ENCODE data around the gene CCT7.

CCT7 gene

DNA sequence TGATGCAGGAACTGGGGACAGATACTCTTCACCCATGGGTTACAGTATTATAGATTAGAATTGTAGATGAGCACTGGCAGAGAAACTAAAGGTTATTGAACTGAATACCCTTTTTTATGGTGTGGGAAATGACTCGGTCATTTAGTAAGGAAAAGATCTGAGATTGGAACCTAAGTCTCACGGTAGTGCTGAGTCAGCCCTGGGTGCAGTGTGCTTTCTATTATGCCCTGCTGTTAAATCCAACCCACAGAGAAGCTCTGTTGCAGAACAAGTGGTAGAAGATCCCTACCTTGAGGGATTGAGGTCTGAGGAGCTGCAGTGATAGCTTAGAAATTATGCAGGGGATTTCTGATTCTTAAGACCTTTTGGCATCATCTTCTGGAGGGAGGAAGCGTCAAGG, 12.7 kb downstream of the CCT7 start (continued):
- TF ChIP-seq, protein P1, sequence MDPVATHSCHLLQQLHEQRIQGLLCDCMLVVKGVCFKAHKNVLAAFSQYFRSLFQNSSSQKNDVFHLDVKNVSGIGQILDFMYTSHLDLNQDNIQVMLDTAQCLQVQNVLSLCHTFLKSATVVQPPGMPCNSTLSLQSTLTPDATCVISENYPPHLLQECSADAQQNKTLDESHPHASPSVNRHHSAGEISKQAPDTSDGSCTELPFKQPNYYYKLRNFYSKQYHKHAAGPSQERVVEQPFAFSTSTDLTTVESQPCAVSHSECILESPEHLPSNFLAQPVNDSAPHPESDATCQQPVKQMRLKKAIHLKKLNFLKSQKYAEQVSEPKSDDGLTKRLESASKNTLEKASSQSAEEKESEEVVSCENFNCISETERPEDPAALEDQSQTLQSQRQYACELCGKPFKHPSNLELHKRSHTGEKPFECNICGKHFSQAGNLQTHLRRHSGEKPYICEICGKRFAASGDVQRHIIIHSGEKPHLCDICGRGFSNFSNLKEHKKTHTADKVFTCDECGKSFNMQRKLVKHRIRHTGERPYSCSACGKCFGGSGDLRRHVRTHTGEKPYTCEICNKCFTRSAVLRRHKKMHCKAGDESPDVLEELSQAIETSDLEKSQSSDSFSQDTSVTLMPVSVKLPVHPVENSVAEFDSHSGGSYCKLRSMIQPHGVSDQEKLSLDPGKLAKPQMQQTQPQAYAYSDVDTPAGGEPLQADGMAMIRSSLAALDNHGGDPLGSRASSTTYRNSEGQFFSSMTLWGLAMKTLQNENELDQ (tag by site-specific recombination; IDR thresholded peaks at IDR 0.05; ENCODE audit: low read depth), result no peak
- TF ChIP-seq YY2 (tag by site-specific recombination; IDR thresholded peaks at IDR 0.05) (no peak), ZNF544 (tag by site-specific recombination; IDR thresholded peaks at IDR 0.05) (no peak), ZNF341 (tag by site-specific recombination; IDR thresholded peaks at IDR 0.05; ENCODE audit: low read depth) (no peak), ZNF112 (tag by site-specific recombination; IDR thresholded peaks at IDR 0.05) (no peak)
- TF ChIP-seq, protein P2, sequence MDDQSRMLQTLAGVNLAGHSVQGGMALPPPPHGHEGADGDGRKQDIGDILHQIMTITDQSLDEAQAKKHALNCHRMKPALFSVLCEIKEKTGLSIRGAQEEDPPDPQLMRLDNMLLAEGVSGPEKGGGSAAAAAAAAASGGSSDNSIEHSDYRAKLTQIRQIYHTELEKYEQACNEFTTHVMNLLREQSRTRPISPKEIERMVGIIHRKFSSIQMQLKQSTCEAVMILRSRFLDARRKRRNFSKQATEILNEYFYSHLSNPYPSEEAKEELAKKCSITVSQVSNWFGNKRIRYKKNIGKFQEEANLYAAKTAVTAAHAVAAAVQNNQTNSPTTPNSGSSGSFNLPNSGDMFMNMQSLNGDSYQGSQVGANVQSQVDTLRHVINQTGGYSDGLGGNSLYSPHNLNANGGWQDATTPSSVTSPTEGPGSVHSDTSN (CRISPR knock-in tag; IDR thresholded peaks at IDR 0.05), result no peak

DNA sequence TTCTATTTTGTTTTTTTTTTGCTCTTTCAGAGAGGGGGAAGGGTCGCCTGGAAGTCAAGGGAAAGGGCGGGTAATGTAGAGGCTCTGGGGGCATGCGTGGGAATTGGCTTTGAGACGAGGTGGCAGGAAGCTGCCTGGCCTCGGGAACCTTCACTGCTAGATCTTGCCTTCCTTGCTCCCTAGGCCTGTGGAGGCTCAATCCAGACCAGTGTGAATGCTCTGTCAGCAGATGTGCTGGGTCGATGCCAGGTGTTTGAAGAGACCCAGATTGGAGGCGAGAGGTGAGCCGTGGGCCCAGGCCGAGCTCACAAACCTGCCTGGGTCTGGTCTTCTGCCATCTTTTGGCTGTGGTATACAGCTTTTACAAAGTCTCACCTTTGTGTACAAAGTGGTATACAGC, 15.5 kb downstream of the CCT7 start:
- no peak for TF ChIP-seq ZNF600 (tag by site-specific recombination; IDR thresholded peaks at IDR 0.05)
- no peak for TF ChIP-seq ZFHX2 (tag by site-specific recombination; conservative IDR thresholded peaks at IDR 0.05)
- TF ChIP-seq ZNF664 (tag by site-specific recombination; IDR thresholded peaks at IDR 0.05), result no peak
- TF ChIP-seq ZNF529 (tag by site-specific recombination; IDR thresholded peaks at IDR 0.05; ENCODE audit: insufficient replicate concordance), result no peak
- no peak for TF ChIP-seq GLI4 (tag by site-specific recombination; IDR thresholded peaks at IDR 0.05)
- TF ChIP-seq, protein P3, sequence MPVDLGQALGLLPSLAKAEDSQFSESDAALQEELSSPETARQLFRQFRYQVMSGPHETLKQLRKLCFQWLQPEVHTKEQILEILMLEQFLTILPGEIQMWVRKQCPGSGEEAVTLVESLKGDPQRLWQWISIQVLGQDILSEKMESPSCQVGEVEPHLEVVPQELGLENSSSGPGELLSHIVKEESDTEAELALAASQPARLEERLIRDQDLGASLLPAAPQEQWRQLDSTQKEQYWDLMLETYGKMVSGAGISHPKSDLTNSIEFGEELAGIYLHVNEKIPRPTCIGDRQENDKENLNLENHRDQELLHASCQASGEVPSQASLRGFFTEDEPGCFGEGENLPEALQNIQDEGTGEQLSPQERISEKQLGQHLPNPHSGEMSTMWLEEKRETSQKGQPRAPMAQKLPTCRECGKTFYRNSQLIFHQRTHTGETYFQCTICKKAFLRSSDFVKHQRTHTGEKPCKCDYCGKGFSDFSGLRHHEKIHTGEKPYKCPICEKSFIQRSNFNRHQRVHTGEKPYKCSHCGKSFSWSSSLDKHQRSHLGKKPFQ (tag by site-specific recombination; IDR thresholded peaks at IDR 0.05), result no peak
- no peak for TF ChIP-seq ZNF266 (tag by site-specific recombination; IDR thresholded peaks at IDR 0.05; ENCODE audit: low read depth)
- TF ChIP-seq BCL11A (tag by site-specific recombination; IDR thresholded peaks at IDR 0.05; ENCODE audit: low read depth), result no peak
- TF ChIP-seq, protein P4, sequence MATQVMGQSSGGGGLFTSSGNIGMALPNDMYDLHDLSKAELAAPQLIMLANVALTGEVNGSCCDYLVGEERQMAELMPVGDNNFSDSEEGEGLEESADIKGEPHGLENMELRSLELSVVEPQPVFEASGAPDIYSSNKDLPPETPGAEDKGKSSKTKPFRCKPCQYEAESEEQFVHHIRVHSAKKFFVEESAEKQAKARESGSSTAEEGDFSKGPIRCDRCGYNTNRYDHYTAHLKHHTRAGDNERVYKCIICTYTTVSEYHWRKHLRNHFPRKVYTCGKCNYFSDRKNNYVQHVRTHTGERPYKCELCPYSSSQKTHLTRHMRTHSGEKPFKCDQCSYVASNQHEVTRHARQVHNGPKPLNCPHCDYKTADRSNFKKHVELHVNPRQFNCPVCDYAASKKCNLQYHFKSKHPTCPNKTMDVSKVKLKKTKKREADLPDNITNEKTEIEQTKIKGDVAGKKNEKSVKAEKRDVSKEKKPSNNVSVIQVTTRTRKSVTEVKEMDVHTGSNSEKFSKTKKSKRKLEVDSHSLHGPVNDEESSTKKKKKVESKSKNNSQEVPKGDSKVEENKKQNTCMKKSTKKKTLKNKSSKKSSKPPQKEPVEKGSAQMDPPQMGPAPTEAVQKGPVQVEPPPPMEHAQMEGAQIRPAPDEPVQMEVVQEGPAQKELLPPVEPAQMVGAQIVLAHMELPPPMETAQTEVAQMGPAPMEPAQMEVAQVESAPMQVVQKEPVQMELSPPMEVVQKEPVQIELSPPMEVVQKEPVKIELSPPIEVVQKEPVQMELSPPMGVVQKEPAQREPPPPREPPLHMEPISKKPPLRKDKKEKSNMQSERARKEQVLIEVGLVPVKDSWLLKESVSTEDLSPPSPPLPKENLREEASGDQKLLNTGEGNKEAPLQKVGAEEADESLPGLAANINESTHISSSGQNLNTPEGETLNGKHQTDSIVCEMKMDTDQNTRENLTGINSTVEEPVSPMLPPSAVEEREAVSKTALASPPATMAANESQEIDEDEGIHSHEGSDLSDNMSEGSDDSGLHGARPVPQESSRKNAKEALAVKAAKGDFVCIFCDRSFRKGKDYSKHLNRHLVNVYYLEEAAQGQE (tag by site-specific recombination; IDR thresholded peaks at IDR 0.05), result no peak
- TF ChIP-seq ZFP69B (tag by site-specific recombination; IDR thresholded peaks at IDR 0.05), result no peak
- TF ChIP-seq ZNF211 (tag by site-specific recombination; IDR thresholded peaks at IDR 0.05; ENCODE audit: low read depth), result no peak
- TF ChIP-seq, protein P5, sequence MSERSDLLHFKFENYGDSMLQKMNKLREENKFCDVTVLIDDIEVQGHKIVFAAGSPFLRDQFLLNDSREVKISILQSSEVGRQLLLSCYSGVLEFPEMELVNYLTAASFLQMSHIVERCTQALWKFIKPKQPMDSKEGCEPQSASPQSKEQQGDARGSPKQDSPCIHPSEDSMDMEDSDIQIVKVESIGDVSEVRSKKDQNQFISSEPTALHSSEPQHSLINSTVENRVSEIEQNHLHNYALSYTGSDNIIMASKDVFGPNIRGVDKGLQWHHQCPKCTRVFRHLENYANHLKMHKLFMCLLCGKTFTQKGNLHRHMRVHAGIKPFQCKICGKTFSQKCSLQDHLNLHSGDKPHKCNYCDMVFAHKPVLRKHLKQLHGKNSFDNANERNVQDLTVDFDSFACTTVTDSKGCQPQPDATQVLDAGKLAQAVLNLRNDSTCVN (tag by site-specific recombination; optimal IDR thresholded peaks at IDR 0.05), result no peak
- TF ChIP-seq KLF8 (tag by site-specific recombination; IDR thresholded peaks at IDR 0.05), result no peak
- TF ChIP-seq, protein P6, sequence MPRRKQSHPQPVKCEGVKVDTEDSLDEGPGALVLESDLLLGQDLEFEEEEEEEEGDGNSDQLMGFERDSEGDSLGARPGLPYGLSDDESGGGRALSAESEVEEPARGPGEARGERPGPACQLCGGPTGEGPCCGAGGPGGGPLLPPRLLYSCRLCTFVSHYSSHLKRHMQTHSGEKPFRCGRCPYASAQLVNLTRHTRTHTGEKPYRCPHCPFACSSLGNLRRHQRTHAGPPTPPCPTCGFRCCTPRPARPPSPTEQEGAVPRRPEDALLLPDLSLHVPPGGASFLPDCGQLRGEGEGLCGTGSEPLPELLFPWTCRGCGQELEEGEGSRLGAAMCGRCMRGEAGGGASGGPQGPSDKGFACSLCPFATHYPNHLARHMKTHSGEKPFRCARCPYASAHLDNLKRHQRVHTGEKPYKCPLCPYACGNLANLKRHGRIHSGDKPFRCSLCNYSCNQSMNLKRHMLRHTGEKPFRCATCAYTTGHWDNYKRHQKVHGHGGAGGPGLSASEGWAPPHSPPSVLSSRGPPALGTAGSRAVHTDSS (tag by site-specific recombination; IDR thresholded peaks at IDR 0.05), result no peak
- TF ChIP-seq, protein P7, sequence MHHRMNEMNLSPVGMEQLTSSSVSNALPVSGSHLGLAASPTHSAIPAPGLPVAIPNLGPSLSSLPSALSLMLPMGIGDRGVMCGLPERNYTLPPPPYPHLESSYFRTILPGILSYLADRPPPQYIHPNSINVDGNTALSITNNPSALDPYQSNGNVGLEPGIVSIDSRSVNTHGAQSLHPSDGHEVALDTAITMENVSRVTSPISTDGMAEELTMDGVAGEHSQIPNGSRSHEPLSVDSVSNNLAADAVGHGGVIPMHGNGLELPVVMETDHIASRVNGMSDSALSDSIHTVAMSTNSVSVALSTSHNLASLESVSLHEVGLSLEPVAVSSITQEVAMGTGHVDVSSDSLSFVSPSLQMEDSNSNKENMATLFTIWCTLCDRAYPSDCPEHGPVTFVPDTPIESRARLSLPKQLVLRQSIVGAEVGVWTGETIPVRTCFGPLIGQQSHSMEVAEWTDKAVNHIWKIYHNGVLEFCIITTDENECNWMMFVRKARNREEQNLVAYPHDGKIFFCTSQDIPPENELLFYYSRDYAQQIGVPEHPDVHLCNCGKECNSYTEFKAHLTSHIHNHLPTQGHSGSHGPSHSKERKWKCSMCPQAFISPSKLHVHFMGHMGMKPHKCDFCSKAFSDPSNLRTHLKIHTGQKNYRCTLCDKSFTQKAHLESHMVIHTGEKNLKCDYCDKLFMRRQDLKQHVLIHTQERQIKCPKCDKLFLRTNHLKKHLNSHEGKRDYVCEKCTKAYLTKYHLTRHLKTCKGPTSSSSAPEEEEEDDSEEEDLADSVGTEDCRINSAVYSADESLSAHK (tag by site-specific recombination; IDR thresholded peaks at IDR 0.05), result no peak
- Histone ChIP-seq H3K9me3 (ENCODE audit: control insufficient read depth, insufficient read depth, low read depth, low read length) (no peaks in the 10 kb centered on the region), H3K4me3 (ENCODE audit: low read depth, low read length) (no peak overlapping the region), H3K36me3 (ENCODE audit: control insufficient read depth in 2 of 2, insufficient read depth in 1 of 2, low read length in 2 of 2) (peaks cover 69 to 99% of the 10 kb centered on the region in 2 experiments), H3K27ac (ENCODE audit: extremely low read depth, low read depth, low read length) (no peak overlapping the region), H3K4me1 (ENCODE audit: control insufficient read depth, insufficient read depth, low read length) (no peaks in the 10 kb centered on the region)
- ChIA-PET POLR2A (interaction anchor here (1.0 kb wide), 1 partner anchor 16 kb away, joined by 3 read pairs; the partner anchor contains the start of gene CCT7), CTCF (interaction anchor here (1.5 to 2.0 kb wide), 2 partner anchors 10 to 37 kb away, joined by 3 to 7 read pairs; no protein-coding TSS in a partner anchor)

Data from HEK293 (cell line).